Kidney capillary endothelial cell (primary cell): ENCODE data around the gene ARHGAP26.
"Not testable (repeated sequence)": the region's sequence is repeated elsewhere in the genome, so short reads cannot be mapped to it uniquely, and the experiment has no call there.

ENCODE experiments used
- DNase-seq: peaks from one replicate; pipeline ENCODE4 v3.0.0-alpha.2; 2018; ENCODE audit warnings: low spot score

ARHGAP26 gene

DNA sequence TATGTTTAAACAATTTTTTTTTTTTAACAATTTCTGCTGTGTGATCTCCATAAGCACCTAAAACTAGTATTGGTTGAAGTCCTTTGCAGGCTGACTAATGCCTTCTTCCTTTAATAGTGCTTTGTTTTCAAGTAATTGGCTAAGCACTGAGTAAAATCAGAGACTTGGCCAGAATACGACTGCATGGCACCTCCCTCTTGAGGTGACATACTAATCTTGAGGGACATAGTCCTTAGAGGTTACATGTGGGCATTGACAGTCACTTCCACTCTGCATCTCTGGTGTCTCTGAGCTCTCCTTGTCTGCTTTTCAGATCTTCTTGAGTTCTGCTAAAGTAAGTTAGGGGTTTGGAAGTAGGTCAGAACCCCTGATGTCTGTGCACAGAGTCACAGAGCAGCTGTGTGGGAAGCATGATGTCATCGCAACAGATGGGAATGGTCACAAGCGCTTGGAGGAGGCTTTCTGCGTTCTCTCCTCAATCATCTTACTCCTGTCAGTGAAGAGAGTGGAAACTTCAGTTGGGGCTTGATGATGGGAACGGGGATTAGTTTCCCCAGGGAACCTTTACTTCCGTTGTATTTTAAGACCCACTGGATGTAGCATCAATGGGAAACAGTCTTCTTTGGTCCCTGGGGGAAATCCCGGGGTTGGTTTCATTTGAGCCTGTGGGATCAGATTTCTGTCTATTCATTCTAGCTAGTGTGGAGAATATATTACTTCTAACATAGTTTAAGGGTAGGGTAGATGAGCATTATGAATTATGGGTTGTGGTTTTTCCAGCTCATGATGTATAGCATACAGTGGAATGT is 136.9 kb downstream of the ARHGAP26 start:
- no peak for DNase-seq

DNA sequence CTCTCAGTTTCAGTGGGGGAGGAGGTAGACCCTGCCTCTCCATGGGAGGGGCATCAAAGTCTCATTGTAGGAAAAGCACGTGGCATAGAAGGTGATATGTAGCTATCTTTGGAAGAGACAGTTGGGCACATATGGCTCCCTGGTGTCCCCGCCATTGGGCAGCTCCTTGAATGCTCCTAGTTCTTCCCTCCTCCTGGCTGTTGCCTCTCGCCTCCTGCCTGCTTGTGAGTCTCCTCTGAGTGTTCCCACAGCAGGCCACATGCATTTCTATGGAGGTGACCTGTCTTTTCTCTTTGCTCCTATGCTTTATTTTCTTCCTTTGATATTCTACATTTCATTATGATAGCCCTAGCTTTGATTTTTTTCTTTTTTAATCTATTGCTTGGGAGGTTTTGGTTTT is 138.5 kb downstream of the ARHGAP26 start:
- no peak for DNase-seq

DNA sequence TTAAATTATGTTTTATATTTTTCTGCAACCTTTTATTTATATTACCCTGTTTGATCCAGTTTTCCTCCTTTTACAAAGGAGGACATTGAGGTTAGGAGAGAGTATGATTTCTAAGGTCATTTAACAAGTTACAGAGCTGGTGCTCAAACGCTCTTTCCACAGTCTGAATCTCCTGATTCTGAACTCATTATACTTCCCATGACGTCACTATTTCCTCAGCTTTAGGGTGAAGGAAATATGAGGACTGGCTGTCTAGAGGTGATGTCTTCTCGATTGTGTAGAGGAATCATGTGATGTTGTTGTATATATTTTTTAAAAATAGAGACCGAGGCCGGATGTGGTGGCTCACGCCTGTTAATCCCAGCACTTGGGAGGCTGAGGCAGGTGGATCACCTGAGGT is 140.0 kb downstream of the ARHGAP26 start:
- DNase-seq = no peak

DNA sequence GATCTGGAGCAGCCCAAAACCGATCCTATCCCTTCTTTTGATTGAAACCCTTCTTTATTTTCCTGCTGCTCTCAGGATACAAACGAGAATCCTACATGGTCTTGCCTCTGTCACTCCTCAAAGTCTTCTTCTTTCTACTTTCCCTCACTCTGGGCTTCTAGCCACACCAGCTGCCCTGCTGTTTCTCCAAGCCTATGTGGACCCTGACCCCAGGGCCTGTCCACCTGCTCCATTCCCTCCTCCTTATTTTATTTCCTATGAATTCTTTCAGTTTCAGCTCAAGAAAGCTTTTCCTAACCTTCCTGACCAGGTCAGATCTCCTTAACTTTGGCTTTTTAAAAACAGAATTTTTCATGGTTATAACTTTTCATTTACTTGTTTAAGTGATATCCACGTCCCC is 141.0 kb downstream of the ARHGAP26 start:
- DNase-seq = no peak

DNA sequence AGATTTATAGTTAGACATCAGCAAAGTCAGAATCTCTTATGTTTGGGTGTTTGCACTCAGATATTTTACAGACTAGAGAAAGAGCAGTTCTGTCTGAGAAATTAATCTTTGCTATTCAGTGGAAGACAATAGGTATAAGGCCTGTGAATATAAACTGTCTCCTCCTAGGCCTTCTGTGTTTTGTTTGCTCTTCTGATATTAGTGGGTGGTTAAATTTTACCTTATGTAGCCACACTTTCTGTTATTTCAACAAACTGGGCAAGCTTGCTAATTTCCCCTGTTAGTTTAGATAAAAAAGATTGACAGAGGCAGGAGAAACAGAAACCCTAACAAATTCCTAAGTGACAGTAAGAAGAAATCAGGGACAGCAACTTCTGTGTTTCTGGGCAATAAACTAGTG is 141.6 kb downstream of the ARHGAP26 start:
- no peak for DNase-seq

DNA sequence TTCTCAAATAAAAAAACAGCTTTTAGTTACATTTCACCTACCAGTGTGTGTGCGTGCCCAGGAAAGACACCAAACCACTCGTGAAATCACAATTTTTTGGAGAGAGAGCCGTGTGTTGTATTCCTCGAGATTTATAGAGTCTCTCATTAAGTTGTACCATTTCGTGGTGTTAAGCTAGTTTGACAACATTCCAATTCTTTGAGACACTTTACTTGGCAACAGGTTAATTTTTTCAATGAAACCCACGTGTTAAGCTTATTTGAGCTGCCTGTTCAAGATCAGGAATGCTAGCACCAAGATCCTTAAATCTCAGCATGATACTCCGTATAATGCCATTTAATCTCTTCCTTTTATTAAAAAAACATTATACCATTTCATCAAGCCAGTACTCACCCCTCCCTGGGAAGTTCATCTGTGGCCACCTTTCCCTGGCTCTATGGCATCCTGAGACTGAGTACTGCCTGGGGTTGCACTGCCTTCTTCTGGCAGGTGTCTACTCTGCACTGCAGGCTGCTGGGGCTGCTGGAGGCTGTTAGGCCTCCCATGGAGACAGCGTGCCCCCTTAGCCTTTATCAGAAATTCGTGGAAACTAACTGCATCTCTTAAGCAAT is 143.7 kb downstream of the ARHGAP26 start:
- DNase-seq = no peak

DNA sequence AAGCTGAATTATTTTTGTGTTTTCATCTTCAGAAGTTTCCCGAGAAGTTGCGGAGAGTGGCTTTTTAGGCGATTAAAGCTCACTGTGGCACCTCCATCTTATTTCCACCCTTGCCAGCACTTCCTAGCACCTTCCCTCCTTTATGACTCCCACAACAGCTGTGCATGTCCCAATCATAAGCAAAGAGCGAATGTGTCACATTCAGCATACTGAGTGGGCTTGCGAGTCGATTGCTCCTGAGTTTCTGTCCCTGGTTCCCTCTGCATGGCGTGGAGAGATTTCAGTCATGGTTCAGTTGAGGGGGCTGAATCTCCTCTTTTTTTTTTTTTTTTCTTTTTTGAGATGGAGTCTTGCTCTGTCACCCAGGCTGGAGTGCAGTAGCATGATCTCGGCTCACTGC is 144.9 kb downstream of the ARHGAP26 start:
- DNase-seq = no peak

DNA sequence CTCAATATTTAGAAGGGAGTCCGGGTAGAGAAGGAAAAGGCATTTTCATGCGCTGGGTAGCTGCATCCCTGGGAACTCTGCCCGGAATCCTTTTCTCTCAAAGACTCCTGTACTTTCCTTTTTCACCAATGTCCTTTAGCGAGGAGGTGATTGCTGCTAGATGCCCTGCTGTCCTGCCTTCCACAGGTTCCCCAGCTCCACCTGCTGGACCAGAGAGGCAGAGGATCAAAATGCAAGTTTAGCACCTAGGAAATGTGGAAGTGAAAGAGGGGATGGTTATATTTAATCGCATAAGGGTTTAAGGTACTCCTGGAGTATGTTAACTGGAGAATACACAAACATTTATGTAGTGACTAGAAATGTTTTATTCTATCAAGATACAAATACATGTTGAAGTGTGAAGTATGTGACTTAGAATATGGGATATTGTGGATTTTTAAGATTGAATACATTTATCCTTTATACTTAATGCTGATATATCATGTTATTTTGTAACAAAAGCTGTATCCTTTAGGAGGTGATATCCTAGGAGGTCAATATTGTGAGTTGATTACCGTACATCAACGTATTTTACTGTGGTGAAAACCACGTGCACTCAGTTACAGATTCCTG is 145.7 kb downstream of the ARHGAP26 start:
- no peak for DNase-seq

DNA sequence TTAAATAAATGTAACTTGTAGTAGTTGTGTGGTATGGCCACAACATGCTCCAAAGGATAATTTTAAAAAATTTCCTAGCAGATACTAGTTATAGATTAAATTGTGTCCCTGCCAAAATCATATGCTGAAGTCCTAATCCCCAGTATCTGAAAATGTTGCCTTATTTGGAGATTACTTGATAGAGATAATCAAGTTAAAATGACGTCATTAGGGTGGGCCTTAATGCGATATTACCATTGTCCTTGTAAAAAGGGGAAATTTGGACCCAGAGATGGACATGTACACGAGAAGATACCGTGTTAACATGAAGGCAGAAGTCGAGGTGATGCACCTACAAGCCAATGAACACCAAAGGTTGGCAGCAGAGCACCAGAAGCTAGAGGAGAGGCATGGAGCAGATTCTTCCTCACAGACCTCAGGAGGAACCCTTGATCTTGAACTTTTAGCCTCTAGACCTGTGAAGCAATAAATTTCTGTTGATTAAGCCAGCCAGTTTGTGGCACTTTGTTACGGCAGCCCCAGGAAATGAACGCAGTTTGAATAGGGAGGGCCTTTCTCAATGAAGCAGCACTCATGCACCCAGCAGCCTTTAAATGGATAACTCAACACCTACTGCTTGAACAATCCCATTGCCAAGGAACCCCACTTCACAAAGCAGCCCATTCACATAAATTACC is 148.9 kb downstream of the ARHGAP26 start:
- DNase-seq = no peak

DNA sequence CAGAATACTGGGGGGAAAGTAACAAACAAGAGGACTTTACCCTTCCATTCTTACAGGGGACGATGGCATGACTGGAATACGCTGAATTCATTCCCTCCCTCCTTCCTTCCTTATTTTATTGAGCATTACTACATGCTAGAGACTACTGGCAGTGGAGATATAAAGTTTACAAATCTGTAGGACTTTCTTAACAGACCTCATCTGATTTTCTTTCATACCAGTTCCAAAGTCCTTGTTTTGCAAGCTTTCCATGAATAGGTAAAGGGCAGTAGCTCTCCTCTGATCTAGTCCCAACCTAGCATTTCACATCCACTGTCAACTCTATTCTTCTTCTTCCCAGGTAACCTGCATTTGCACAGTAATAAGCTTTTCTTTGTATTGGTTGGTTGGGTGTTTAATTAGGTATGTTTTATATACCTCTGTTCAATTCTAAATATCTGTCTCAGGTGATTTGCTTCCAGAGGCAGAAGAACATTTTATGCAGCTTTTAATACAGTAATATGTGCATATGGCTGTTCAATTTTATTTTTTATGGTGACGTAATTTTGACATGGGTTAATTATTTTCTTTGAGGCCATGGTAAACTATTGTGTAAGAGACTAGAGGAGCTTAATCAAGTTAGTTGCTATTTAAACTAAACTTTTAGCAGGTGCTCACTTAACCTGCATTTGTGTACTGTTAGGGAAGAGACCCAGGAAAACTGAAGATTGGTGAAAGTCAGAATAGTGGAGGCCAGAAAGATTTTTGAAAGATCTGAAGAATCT is 150.9 kb downstream of the ARHGAP26 start:
- no peak for DNase-seq

DNA sequence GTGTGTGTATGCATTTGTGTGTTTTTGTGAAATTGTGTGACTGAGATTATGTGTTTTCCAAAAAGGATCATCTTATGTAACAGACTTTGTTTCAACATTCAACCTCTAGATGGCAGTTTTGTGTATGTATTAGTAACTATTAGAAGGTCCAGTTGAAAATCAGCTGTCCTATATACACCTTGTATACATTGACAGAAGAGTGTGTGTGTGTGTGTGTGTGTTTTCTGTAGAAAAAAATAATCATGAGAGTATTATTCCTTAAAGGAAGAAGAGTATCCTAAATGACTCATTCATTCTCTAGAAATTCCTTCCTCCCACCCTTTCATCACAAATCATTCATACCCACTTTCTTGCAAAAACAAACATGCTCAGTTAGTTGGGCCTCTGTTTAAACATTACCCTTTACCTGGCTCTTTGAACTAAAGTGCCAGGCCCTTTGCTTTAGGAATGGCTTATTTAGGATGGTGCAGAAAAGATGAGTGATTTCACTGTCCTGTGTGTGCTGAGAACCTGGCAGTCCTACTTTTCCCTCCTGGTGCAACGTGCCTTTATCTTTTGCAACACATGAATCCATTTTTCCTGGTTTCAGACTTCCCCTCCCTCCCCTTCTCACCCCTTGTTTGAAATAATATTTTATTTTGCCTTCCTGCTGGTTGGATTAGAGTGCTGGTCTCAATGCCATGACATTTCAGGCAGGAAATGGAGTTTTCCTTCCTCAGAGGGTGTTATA is 152.2 kb downstream of the ARHGAP26 start:
- DNase-seq = peak; percentile 66

DNA sequence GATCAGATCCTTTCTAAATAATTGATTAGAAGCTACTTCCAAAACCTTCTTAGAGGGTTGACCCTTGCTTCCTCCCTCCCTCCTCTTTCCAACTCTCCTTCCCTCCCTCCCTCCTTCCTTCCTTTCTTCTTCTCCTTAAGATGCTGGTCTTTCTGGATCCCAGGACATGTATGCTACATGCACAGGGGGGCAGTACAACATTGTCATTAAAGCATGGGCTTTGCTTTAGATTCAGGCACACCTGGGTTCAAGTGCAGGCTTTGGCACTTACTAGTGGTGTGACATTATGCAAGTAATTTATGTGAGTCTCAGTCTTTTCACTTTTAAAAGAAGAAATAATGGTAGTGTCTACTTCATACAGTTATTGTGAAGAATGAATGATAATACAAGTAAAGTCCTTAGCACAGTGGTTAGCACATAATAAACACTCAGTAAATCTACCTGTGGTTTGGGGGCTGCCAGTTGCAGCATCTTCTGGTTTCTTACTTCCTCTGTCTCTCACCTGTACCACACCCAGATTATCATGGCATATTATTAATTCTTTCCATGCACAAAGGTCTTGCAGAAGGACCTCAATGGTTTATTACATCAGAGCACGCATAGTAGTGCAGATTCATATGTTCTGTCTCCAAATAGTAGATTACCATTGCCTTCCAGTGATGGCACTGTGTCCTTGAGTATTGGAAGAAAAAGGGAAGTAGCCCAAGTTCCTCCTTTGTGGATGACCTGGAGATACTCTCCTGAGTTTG is 154.1 kb downstream of the ARHGAP26 start:
- no peak for DNase-seq

DNA sequence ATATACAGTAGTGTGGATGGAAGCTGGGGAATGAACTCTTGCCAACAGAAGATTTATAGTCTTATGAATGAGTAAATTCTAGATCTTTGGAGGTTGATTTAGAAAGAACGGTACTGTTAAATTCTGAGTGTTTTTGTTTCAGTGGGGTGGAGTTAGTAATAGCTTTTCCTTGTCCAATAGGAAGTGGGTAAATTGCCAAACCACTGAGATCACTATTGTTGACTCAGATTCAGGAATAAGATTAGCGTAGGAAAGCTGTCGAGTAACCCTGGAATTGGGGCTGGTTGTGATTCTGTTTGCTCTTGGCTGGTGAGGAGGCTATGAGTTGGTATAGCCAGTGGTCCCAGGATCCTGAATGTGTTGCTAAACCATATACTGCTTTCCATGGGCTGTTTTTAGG is 155.6 kb downstream of the ARHGAP26 start:
- DNase-seq = no peak

DNA sequence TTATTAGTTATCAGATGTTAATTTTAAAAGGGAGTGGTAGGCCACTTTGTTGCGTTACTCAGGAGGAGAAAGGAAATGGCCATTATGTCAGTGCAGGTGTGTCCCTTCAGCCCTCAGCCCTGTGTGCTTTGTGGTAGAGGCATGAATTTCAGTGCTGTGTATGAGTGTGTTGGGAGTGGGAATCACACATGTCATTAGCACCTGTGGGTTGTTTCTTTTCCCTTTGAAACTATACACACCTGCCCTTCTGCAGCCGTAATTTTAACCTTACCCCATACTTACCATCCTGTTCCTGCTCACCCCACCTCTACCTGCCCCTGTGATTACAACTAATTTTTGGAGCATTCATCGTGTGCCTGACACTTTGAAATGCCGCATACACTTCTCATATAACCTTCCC is 156.4 kb downstream of the ARHGAP26 start:
- no peak for DNase-seq

DNA sequence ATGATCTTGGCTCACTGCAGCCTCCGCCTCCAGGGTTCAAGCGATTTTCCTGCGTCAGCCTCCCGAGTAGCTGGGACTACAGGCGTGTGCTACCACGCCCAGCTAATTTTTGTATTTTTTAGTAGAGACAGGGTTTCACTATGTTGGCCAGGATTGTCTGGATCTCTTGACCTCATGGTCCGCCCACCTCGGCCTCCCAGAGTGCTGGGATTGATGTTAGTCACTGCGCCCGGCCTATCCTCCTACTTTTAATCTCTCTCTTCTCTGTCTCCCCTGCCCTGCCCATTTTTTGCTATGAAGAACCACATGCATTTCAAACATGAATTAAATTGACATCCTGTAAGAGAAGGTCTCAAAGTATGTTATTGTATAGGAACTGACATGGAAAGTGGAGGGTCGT is 158.8 kb downstream of the ARHGAP26 start:
- not testable (repeated sequence) for DNase-seq

DNA sequence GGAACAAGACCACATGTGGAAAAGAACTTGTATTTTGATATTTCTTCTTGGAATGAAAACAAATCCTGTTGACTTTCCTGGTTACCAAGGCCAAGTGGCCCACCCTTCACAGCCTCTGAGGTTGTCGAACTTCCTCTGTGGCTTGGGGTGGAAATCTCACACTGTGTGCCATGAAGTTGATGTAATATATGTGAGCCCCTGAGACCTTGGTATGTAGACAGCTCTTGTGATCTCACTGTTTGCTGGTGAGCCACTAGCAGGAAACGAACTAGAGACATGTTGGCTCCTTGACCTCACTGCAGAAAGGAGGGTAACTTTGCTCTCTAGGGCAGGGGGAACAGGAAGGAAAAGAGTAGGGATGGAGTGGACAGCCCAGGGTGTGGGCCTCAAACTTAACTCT is 159.4 kb downstream of the ARHGAP26 start:
- DNase-seq = peak; percentile 58

DNA sequence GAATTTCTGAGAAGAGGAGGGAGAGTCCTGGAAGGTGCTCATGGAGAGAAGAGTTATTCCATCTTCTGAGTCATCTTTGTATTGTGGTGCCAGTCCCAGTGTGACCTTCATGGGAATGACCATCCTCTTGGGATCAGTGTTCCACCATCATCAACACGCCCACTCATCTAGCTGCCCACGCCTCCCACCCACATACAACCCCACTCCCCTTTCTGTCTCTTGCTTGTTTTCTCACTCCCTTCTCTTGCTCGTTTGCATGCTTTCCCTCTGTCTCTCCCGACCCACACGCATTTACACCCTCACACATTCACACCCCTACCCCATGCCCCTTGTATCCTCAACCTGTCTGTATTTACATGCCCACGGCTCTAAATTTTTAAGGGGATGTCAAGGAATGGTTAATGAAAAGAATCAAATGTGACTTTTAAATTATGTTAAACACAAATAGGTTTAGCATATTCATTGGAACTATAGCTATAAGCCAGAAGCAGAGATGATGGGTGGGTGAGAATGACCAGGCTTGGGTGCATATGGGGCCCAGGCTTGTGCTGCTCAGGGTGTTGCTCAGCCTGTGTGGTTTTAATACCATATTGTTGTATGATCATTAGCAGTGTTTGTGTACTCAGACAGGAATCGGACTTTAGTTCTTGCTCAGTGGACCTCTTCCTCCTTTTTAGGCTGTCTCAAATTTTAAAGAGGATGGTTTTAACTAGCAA is 160.4 kb downstream of the ARHGAP26 start:
- no peak for DNase-seq

DNA sequence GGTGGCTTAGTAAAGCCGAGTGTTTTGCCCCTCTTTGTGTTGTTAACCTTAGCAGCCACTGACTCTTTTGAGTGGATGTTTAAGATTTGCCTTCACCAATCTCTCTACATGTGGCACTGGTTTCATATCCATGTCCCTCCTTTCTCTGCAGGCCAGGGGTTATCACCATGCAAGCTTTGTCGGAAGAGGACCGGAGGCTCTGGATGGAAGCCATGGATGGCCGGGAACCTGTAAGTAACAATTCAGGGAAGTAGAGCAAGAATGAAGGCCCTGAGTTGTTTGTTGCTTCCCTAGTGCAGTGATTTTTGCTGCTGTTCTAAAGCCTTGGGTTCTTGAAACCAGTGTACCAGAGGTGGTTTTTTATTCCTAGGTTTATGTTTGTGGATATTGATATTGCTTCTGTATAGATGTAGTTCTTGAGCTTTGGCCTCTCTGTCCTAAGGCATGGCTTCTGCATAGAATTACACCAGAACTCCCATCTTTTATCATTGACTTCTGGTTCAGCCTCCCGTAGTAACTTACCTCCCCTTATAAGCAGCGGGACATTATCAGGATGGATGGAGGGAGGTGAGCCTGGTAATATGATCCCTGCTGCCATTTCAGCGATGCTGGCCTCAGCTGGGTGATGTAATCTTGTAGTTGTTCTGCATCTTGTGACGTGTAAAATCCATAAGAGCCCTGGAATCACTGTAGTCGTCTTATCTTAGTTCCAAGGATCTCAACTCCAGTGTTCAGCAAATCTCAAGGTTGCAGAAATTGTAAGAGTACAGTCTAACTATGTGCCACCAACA is 161.9 kb downstream of the ARHGAP26 start:
- DNase-seq = no peak
